ENCODE data around the gene TNS1. TPM values are rescaled to one million over a fixed set of nuclear protein-coding genes. Genes with fewer than 3 reads are reported as not detected.

Gene TNS1
- total RNA-seq, 1 donor from 2014 or later: 14.5 TPM

DNA sequence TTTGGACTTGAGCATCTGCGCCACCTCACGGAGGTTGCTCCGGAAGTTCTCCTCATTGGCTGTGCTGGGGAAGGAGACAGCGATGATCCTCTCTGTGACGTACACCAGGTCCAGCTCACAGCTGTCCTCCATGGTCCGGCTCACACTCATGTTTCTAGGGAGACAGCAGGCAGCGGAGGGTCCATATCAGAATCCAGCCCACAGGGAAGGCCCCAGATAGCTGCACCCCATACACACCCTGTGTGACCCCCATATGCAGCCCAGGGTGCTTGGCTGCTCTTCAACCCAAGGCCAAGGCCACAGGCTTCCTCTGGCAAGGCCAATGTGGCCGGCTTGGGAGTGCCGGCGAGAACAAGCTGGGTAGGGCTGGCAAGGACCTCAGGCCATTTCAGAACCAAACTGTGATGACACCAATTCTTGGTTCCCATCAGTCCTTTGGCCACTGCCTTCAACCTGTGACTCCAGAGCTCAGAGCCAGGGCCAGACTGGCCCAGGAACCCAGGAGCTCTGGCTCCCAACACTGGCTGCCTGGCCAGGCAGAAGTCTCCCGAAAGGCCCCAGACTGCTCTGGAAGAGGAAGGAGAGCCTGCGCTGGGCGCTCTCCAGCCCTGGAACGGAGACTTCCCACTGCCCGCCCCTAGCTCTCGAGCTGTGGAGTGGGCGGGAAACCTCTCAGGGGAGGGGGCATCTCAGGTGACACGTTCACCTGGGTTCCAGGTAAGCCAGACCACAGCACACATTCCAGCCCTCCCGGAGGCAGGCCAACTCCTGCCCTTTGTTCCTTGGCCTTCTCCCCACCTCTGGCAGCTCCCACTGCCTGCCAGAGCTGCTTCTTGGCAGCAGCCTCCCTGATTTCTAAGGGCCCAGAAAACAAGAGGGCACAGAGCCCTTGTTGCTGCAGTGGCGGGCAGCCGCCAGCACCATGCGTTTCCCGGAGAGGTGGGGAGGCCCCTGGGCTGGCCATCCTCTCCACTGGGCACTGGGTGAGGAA lies 104.7 kb downstream of the TNS1 start:
- Mint-ChIP-seq H3K36me3 (ENCODE audit: low read depth) (no peaks in the 10 kb centered on the region), H3K4me3 (no peak overlapping the region), H3K9me3 (no peaks in the 10 kb centered on the region), H3K4me1 (no peaks in the 10 kb centered on the region), H3K27me3 (ENCODE audit: low read depth) (no peaks in the 10 kb centered on the region), H3K27ac (ENCODE audit: unreplicated experiment) (no peak overlapping the region)
- no peak for DNase-seq (ENCODE audit: low read depth, low spot score)
- TF ChIP-seq, protein P1, sequence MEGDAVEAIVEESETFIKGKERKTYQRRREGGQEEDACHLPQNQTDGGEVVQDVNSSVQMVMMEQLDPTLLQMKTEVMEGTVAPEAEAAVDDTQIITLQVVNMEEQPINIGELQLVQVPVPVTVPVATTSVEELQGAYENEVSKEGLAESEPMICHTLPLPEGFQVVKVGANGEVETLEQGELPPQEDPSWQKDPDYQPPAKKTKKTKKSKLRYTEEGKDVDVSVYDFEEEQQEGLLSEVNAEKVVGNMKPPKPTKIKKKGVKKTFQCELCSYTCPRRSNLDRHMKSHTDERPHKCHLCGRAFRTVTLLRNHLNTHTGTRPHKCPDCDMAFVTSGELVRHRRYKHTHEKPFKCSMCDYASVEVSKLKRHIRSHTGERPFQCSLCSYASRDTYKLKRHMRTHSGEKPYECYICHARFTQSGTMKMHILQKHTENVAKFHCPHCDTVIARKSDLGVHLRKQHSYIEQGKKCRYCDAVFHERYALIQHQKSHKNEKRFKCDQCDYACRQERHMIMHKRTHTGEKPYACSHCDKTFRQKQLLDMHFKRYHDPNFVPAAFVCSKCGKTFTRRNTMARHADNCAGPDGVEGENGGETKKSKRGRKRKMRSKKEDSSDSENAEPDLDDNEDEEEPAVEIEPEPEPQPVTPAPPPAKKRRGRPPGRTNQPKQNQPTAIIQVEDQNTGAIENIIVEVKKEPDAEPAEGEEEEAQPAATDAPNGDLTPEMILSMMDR (conservative IDR thresholded peaks at IDR 0.05): no peak

DNA sequence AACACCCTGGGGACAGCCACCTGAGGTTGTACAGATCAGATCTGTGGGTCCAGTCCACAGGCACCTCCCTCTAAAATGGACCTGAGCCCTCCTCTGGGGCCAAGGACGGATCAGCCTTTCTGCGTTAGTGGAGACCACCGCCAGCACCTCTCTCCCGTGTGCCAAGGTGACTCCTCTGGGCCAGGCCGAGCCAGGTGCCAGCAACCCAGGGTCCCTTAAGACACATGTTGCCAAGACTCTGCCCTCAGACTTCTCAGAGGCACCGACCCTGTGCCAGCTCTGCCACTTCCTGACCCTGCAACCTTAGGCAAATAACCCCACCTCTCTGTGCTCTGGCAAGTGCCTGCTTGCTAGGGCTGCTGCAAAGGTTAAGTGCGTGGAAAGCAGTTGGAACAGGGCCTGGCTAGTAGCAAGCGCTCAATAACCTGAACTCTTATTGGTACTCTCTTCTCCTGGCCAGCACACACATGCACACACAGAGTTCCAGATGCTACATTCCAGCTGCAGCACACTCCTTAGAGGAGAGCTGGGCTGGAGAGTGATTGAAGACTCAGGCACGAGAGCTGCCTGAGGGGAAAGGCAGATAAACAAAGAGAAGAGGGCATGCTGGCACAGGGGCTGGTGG lies 105.6 kb downstream of the TNS1 start:
- H3K27ac Mint-ChIP-seq (ENCODE audit: unreplicated experiment): no peak overlapping the region
- H3K4me1 Mint-ChIP-seq: no peaks in the 10 kb centered on the region
- TF ChIP-seq, protein P1 (conservative IDR thresholded peaks at IDR 0.05): no peak
- H3K27me3 Mint-ChIP-seq (ENCODE audit: low read depth): no peaks in the 10 kb centered on the region
- no peaks in the 10 kb centered on the region for H3K9me3 Mint-ChIP-seq
- H3K4me3 Mint-ChIP-seq: no peak overlapping the region
- no peak for DNase-seq (ENCODE audit: low read depth, low spot score)
- H3K36me3 Mint-ChIP-seq (ENCODE audit: low read depth): no peaks in the 10 kb centered on the region

DNA sequence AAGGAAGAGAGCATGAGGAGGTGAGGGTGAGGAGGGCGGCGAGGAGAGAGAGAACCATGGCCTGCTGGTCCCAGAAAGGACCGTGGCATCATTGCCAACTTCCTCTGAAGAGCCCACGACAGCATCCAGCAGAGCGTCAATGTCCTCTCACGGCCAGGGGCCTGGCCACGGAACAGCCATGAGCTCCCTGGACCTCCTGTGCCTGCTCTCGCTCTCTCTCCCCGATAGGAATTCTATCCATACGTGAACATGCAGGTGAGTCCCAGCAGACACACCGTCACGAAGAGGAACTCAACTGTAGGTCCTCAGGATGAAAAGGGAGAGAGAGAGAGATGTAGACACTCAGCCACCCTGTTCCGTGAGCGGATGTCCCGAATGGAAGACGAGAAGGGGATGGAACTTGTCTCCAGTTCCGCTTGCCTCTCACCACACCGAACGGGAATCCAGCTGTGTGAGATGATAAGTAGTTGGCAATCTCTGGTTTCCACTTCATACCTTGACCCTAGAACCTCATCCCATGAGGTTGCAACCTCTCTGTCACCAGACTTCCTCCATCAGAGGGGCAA lies 107.6 kb downstream of the TNS1 start:
- Mint-ChIP-seq H3K27me3 (ENCODE audit: low read depth) (no peaks in the 10 kb centered on the region), H3K4me1 (peaks cover 4% of the 10 kb centered on the region), H3K27ac (ENCODE audit: unreplicated experiment) (no peak overlapping the region), H3K4me3 (no peak overlapping the region), H3K9me3 (no peaks in the 10 kb centered on the region), H3K36me3 (ENCODE audit: low read depth) (no peaks in the 10 kb centered on the region)
- no peak for DNase-seq (ENCODE audit: low read depth, low spot score)
- TF ChIP-seq, protein P1 (conservative IDR thresholded peaks at IDR 0.05): no peak

DNA sequence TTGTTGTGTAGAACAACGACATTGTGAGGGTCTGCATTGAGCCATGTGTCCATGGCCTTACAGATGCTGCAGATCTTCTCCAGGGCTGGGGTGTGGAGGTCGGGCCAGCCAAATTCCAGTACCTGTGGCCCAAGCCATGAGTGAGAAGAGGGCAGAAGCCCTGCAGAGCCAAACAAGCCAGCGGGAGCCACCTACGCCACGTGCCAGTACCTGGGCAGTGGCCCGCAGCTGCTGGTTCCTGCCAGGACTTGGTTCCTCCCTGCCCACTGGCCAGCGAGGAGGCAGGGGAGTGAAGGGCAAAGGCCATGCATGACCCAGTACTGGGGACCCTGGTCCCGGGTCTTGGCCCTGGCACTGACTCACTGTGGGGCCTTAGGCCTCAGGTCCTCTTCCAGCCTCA lies 109.4 kb downstream of the TNS1 start:
- no peak overlapping the region for H3K27ac Mint-ChIP-seq (ENCODE audit: unreplicated experiment)
- no peaks in the 10 kb centered on the region for H3K36me3 Mint-ChIP-seq (ENCODE audit: low read depth)
- no peaks in the 10 kb centered on the region for H3K9me3 Mint-ChIP-seq
- no peak overlapping the region for H3K4me3 Mint-ChIP-seq
- DNase-seq (ENCODE audit: low read depth, low spot score): no peak
- H3K4me1 Mint-ChIP-seq: peaks cover 6% of the 10 kb centered on the region
- no peaks in the 10 kb centered on the region for H3K27me3 Mint-ChIP-seq (ENCODE audit: low read depth)
- TF ChIP-seq, protein P1 (conservative IDR thresholded peaks at IDR 0.05): no peak

DNA sequence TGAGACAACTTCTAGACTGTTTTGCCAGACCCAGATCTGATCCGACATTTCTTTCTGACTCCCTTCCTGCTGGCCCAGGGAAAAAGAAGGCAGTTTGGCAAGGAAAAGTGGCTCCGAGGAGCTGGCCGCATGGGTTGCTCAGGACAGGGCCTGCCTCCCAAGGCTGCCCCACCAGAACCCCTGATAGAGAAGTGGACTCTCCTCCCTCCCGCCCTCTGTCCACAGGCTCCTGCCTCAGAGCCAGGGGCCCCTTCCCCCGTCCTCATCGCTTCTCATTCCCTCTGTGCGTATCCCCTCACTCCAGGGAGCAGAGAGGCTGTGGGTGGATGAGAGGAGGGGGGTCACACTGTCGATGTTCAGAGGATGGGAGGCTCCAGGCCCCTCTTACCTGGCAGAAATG lies 110.2 kb downstream of the TNS1 start:
- Mint-ChIP-seq H3K4me3 (no peak overlapping the region), H3K9me3 (no peaks in the 10 kb centered on the region), H3K36me3 (ENCODE audit: low read depth) (no peaks in the 10 kb centered on the region), H3K27ac (ENCODE audit: unreplicated experiment) (no peak overlapping the region), H3K27me3 (ENCODE audit: low read depth) (no peaks in the 10 kb centered on the region), H3K4me1 (peaks cover 6% of the 10 kb centered on the region)
- TF ChIP-seq, protein P1 (conservative IDR thresholded peaks at IDR 0.05): no peak
- DNase-seq (ENCODE audit: low read depth, low spot score): no peak

Data from neural crest cell (in vitro differentiated cells).